ENCODE data around the gene SASH1. TPM values are rescaled to one million over a fixed set of nuclear protein-coding genes. Genes with fewer than 3 reads are reported as not detected.

SASH1 gene
- total and polyA plus RNA-seq, 9 of the 15 experiments (the other 6 are each of a cell fraction or from before 2014, with no cell fraction given) = 0.35 to 3.5 (median 1.6) TPM

GRCh38 chr6:148559848-148560433, 217.3 kb downstream of the SASH1 start:
- WGBS (ENCODE audit: insufficient coverage, low coverage, missing lambda C conversion rate) = 4% methylated on average over 39 of the region's 46 CpGs
- BruUV-seq (replicated peaks) = no TSS peak
- no peaks in the 10 kb centered on the region for H3K9me1 ChIP-seq (ENCODE audit: control insufficient read depth, insufficient read depth, low read length)
- no peaks in the 10 kb centered on the region for H3K9me3 ChIP-seq (replicated peaks; ENCODE audit: control insufficient read depth, insufficient read depth, low read depth, low read length)
- no peaks in the 10 kb centered on the region for H3K79me2 ChIP-seq (ENCODE audit: control insufficient read depth, insufficient read depth, low read length)
- peak; percentile 88 for FAIRE-seq
- intact Hi-C loops (cut with micrococcal nuclease) = loop anchor here (2.0 to 5.0 kb wide), 2 partner anchors 389 to 467 kb away; no protein-coding TSS in a partner anchor
- CTCF ChIA-PET (ENCODE audit: low intra/inter-chr PET ratio) = interaction anchor here (0.7 to 1.4 kb wide), 2 partner anchors 14 to 388 kb away, joined by 3 to 13 read pairs; no protein-coding TSS in a partner anchor
- in situ Hi-C loops (cut with MboI) = loop anchor here (25.0 kb wide), 1 partner anchor 877 kb away; no protein-coding TSS in a partner anchor
- H4K20me1 ChIP-seq (replicated peaks; ENCODE audit: control insufficient read depth, insufficient read depth, low read length) = no peaks in the 10 kb centered on the region; the same call in 1 of the 2 replicates
- POLR2A ChIA-PET = interaction anchor here (1.0 kb wide), 1 partner anchor 272 kb away, joined by 3 read pairs; no protein-coding TSS in a partner anchor
- peak overlapping the region; percentile 63 for H2AFZ ChIP-seq (ENCODE audit: low read depth, low read length)
- peak overlapping the region in 1 of 2 experiments; percentile 75; a peak in 2 of 4 replicates for H3K9ac ChIP-seq (ENCODE audit: insufficient read depth in 1 of 2, low read depth in 2 of 2, low read length in 2 of 2)
- H3K27me3 ChIP-seq (ENCODE audit: control insufficient read depth in 2 of 2, insufficient read depth in 2 of 2, low read length in 2 of 2) = peaks cover 25 to 65% of the 10 kb centered on the region in 2 experiments
- H3K4me3 ChIP-seq = no peak overlapping the region
- peak; percentile 98 for ATAC-seq
- H3K27ac ChIP-seq (ENCODE audit: extremely low read depth, low read depth, low read length) = no peak overlapping the region
- H3K36me3 ChIP-seq (ENCODE audit: control insufficient read depth, insufficient read depth, low read length) = no peaks in the 10 kb centered on the region
- H3K4me2 ChIP-seq (ENCODE audit: insufficient read depth, low read length) = peak overlapping the region; percentile 51
- H3K4me1 ChIP-seq (replicated peaks in 1 of 2; ENCODE audit: control insufficient read depth in 2 of 2, insufficient read depth in 2 of 2, low read length in 2 of 2) = peaks cover 0 to 6% of the 10 kb centered on the region in 2 experiments; a peak in 3 of 5 replicates
- peak; percentile 73 to 89 (median 82) for DNase-seq (ENCODE audit: extremely low read depth in 1 of 4, low spot score in 3 of 4)
- no peak for TF ChIP-seq KAT7 (CRISPR knock-in tag; IDR thresholded peaks at IDR 0.05; ENCODE audit: borderline replicate concordance)
- TF ChIP-seq RCOR1 (IDR thresholded peaks at IDR 0.05; ENCODE audit: borderline replicate concordance in 1 of 2, low read depth in 2 of 2, low read length in 2 of 2) = peak in 1 of 2 experiments; percentile 7; a peak in 1 of 4 replicates
- no peak for TF ChIP-seq ZMIZ1 (IDR thresholded peaks at IDR 0.05; ENCODE audit: low read depth in 2 of 2, low read length in 2 of 2)
- TF ChIP-seq CREB5 (CRISPR knock-in tag; IDR thresholded peaks at IDR 0.05) = no peak
- TF ChIP-seq SOX6 (IDR thresholded peaks at IDR 0.05) = no peak
- TF ChIP-seq ZBTB12 (CRISPR knock-in tag; IDR thresholded peaks at IDR 0.05) = no peak
- 0 out of 2 replicates have a peak, but pooled peaks have one; percentile 22 for TF ChIP-seq SIN3B (IDR thresholded peaks at IDR 0.05; ENCODE audit: low read depth)
- no peak for TF ChIP-seq CGGBP1 (CRISPR knock-in tag; IDR thresholded peaks at IDR 0.05)
- TF ChIP-seq PCBP1 (IDR thresholded peaks at IDR 0.05; ENCODE audit: low read depth, low read length, poor library complexity, severe bottlenecking) = peak; percentile 32
- TF ChIP-seq ATF2 (CRISPR knock-in tag; IDR thresholded peaks at IDR 0.05) = no peak
- TF ChIP-seq E2F3 (CRISPR knock-in tag; IDR thresholded peaks at IDR 0.05) = no peak
- TF ChIP-seq TRIM24 (IDR thresholded peaks at IDR 0.05) = no peak
- peak; percentile 40 for TF ChIP-seq FIP1L1 (IDR thresholded peaks at IDR 0.05; ENCODE audit: low read depth, low read length, poor library complexity, severe bottlenecking)
